HCT116 (cell line): ENCODE results near the gene CRIP1. TPM values are rescaled to one million over a fixed set of nuclear protein-coding genes. Genes with fewer than 3 reads are reported as not detected.

Experiments used
- ATAC-seq: fragments of 200-7000 bp; cut with Tn5 transposase; 2 replicates; pipeline ENCODE4 v1.9.1; 2020; ENCODE audit warnings: mild to moderate bottlenecking, moderate library complexity
- BruUV-seq: library from RNA; stranded (reverse); fragments of 400-500 nt; replicated peaks from 2 replicates; lab custom pipeline; 2021; lab: Mats Ljungman, UMichigan
- CTCF ChIA-PET: fragments of 300-600 bp; sonication (Branson Sonifier 250); formaldehyde crosslinking; loops from one replicate; lab custom pipeline; 2021; ENCODE audit warnings: antibody characterized with exemption; lab: Charles Lee
- POLR2A ChIA-PET: fragments of 300-600, 350-600 bp; sonication (Branson Sonifier 250); formaldehyde crosslinking; loops from one replicate; lab custom pipeline; 2021; ENCODE audit warnings: antibody characterized with exemption; lab: Charles Lee
- RAD21 ChIA-PET, 2 experiments: fragments of 300-600 bp; sonication (Branson Sonifier 250); formaldehyde crosslinking; loops; one replicate each; lab custom pipeline; 2023; ENCODE audit warnings: low total read pairs in 2 of 2; ENCODE audit not compliant: uncharacterized antibody in 2 of 2, unreplicated experiment in 2 of 2, low non-redundant PET in 1 of 2; lab: Charles Lee
- DNase-seq: peaks from one replicate; pipeline ENCODE4 v3.0.0-alpha.2; 2010; ENCODE audit warnings: low read depth, low spot score
- H2AFZ ChIP-seq: fragments of 200-600 bp; shearing (Covaris generic), sonication (generic); 2 replicates; pipeline ENCODE4 v1.6.1; 2017; ENCODE audit warnings: low read depth, mixed run types, mixed read lengths, antibody characterized with exemption, low read length; ENCODE audit not compliant: poor library complexity, severe bottlenecking
- H3K27ac ChIP-seq: 2 replicates; pipeline ENCODE4 v1.5.1; 2012; ENCODE audit warnings: low read depth, low read length
- H3K27me3 ChIP-seq: fragments of 200-600 bp; sonication (generic); 2 replicates; pipeline ENCODE4 v1.6.1; 2016; ENCODE audit warnings: mixed run types, low read length, mixed read lengths; ENCODE audit not compliant: insufficient read depth
- H3K36me3 ChIP-seq, 2 experiments: fragments of 200-500 bp in 1 of 2; fragments of 200-600 bp in 1 of 2; sonication (Bioruptor generic) in 1 of 2; sonication (generic) in 1 of 2; 2 replicates each; pipeline versions ENCODE4 v1.5.1 to v1.6.1; 2014 to 2016; ENCODE audit warnings: low read length in 2 of 2, inconsistent platforms in 1 of 2, mixed read lengths in 1 of 2, mixed run types in 1 of 2; ENCODE audit not compliant: insufficient read depth in 2 of 2, control insufficient read depth in 1 of 2
- H3K4me1 ChIP-seq, 2 experiments: fragments of 200-600 bp in 1 of 2; sonication (generic) in 1 of 2; 2 replicates each; pipeline versions ENCODE4 v1.5.1 to v1.6.1; 2012 to 2017; ENCODE audit warnings: low read length in 2 of 2, inconsistent platforms in 1 of 2, mild to moderate bottlenecking in 1 of 2, mixed read lengths in 1 of 2, mixed run types in 1 of 2, moderate library complexity in 1 of 2; ENCODE audit not compliant: insufficient read depth in 2 of 2, control insufficient read depth in 1 of 2
- H3K4me2 ChIP-seq: fragments of 200-600 bp; sonication (generic); 2 replicates; pipeline ENCODE4 v1.6.1; 2017; ENCODE audit warnings: mixed run types, low read length, mixed read lengths
- H3K4me3 ChIP-seq, 2 experiments: fragments of 200-600 bp in 1 of 2; sonication (generic) in 1 of 2; replicated peaks in 1 of 2; 2 replicates each; pipeline ENCODE4 v1.5.1; 2011 to 2016; ENCODE audit warnings: low read length in 2 of 2, control low read depth in 1 of 2, low read depth in 1 of 2, mild to moderate bottlenecking in 1 of 2, mixed read lengths in 1 of 2, mixed run types in 1 of 2
- H3K79me2 ChIP-seq: fragments of 200-600 bp; sonication (generic); 2 replicates; pipeline ENCODE4 v1.6.1; 2017; ENCODE audit warnings: mild to moderate bottlenecking, mixed run types, low read length, moderate library complexity, mixed read lengths; ENCODE audit not compliant: insufficient read depth
- H3K9ac ChIP-seq: fragments of 200-600 bp; sonication (generic); 2 replicates; pipeline ENCODE4 v1.6.1; 2016; ENCODE audit warnings: low read length, mixed read lengths
- H3K9me2 ChIP-seq: fragments of 200-600 bp; sonication (generic), shearing (Covaris generic); 2 replicates; pipeline ENCODE4 v1.6.1; 2017; ENCODE audit warnings: mixed run types, mild to moderate bottlenecking, moderate library complexity; ENCODE audit not compliant: insufficient read depth
- H3K9me3 ChIP-seq, 2 experiments: fragments of 200-500 bp in 1 of 2; fragments of 200-600 bp in 1 of 2; sonication (Bioruptor generic) in 1 of 2; sonication (generic) in 1 of 2; 2 replicates each; pipeline ENCODE4 v1.6.1; 2014 to 2017; ENCODE audit warnings: low read length in 2 of 2, mixed read lengths in 2 of 2, inconsistent platforms in 1 of 2, low read depth in 1 of 2, mild to moderate bottlenecking in 1 of 2, mixed run types in 1 of 2, moderate library complexity in 1 of 2; ENCODE audit not compliant: control insufficient read depth in 1 of 2, insufficient read depth in 1 of 2
- H4K20me1 ChIP-seq: fragments of 200-600 bp; sonication (generic), shearing (Covaris generic); 2 replicates; pipeline ENCODE4 v1.6.1; 2017; ENCODE audit warnings: mixed run types, mild to moderate bottlenecking, moderate library complexity; ENCODE audit not compliant: insufficient read depth
- CEBPB ChIP-seq: IDR thresholded peaks from 2 replicates; pipeline ENCODE4 v1.6.1; 2012; ENCODE audit warnings: low read depth
- CTCF ChIP-seq, 3 experiments: fragments of 200-600 bp in 1 of 3; sonication (generic) in 1 of 3; IDR thresholded peaks in 2 of 3; conservative IDR thresholded peaks in 1 of 3; 2 replicates each; pipeline ENCODE4 v1.5.1; 2012 to 2017; ENCODE audit warnings: low read depth in 2 of 3, low read length in 2 of 3, antibody characterized with exemption in 1 of 3, borderline replicate concordance in 1 of 3, control low read depth in 1 of 3, mild to moderate bottlenecking in 1 of 3, mixed read lengths in 1 of 3, mixed run types in 1 of 3, moderate library complexity in 1 of 3; ENCODE audit not compliant: insufficient read depth in 1 of 3
- ELF1 ChIP-seq: IDR thresholded peaks from 2 replicates; pipeline ENCODE4 v1.6.1; 2012; ENCODE audit warnings: low read depth, borderline replicate concordance
- EZH2 ChIP-seq: fragments of 200-600 bp; sonication (generic); IDR thresholded peaks from 2 replicates; pipeline ENCODE4 v1.6.1; 2017; ENCODE audit warnings: antibody characterized with exemption, mixed run types
- POLR2A ChIP-seq: IDR thresholded peaks from 2 replicates; pipeline ENCODE4 v1.7.0; 2011; ENCODE audit warnings: borderline replicate concordance; ENCODE audit not compliant: insufficient read depth, insufficient read length; ENCODE audit errors: extremely low read depth
- POLR2AphosphoS5 ChIP-seq: IDR thresholded peaks from 2 replicates; pipeline ENCODE4 v1.6.1; 2011; ENCODE audit warnings: mild to moderate bottlenecking, low read depth, low read length, moderate library complexity
- RAD21 ChIP-seq: IDR thresholded peaks from 2 replicates; pipeline ENCODE4 v1.6.1; 2012; ENCODE audit warnings: low read depth, mild to moderate bottlenecking
- SP1 ChIP-seq: IDR thresholded peaks from 2 replicates; pipeline ENCODE4 v1.6.1; 2012; ENCODE audit warnings: low read depth
- SRF ChIP-seq: IDR thresholded peaks from 2 replicates; pipeline ENCODE4 v1.6.1; 2012; ENCODE audit warnings: low read depth
- ZFX ChIP-seq: fragments of 450-650 bp; IDR thresholded peaks from 2 replicates; pipeline ENCODE4 v1.6.1; 2017
- ZNF274 ChIP-seq: fragments of 200-500 bp; sonication (Bioruptor generic); IDR thresholded peaks from 2 replicates; pipeline ENCODE4 v1.6.1; 2014; ENCODE audit warnings: mild to moderate bottlenecking, low read depth, low read length, inconsistent platforms
- intact Hi-C: fragments of 100-400 bp; cut with micrococcal nuclease; formaldehyde crosslinking; loops from 2 replicates; pipeline ENCODE4 v1.10.0; 2022
- total RNA-seq: library from RNA; stranded (reverse); gene quantifications from one replicate; pipeline ENCODE4 v1.2.1, GENCODE V29; 2021; ENCODE audit not compliant: unreplicated experiment
- TF ChIP-seq, protein P1 (sequence below): IDR thresholded peaks from 2 replicates; pipeline ENCODE4 v1.6.1; 2011; ENCODE audit warnings: mild to moderate bottlenecking, low read length, moderate library complexity; ENCODE audit not compliant: insufficient replicate concordance; ENCODE audit errors: extremely low read depth
- TF ChIP-seq, protein P2 (sequence below): IDR thresholded peaks from 2 replicates; pipeline ENCODE4 v1.6.1; 2012

CRIP1 gene
- total RNA-seq, 1 experiment from 2014 or later, result 260 TPM

GRCh38 chr14:105529319-105529568 is 42.6 kb downstream of the CRIP1 start:
- no peaks in the 10 kb centered on the region for H3K36me3 ChIP-seq
- intact Hi-C loops, result loop anchor here (5.0 kb wide), 1 partner anchor 37 kb away; the partner anchor contains the start of gene TEDC1
- POLR2A ChIA-PET, result no interaction called here

More at GRCh38 chr14:105529319-105529568, 42.6 kb downstream of the CRIP1 start:
- Histone ChIP-seq H3K9me3 (no peaks in the 10 kb centered on the region), H3K4me2 (no peak overlapping the region), H3K79me2 (no peaks in the 10 kb centered on the region), H3K9ac (no peak overlapping the region), H3K4me3 (no peak overlapping the region), H4K20me1 (no peaks in the 10 kb centered on the region), H3K4me1 (peaks cover 8 to 23% of the 10 kb centered on the region in 2 experiments; a peak in 3 of 4 replicates), H3K9me2 (no peaks in the 10 kb centered on the region), H3K27ac (no peak overlapping the region), H2AFZ (no peak overlapping the region), H3K27me3 (no peaks in the 10 kb centered on the region)
- no peak for TF ChIP-seq POLR2AphosphoS5
- TF ChIP-seq SRF, result no peak
- no peak for TF ChIP-seq CEBPB
- TF ChIP-seq, protein P1, sequence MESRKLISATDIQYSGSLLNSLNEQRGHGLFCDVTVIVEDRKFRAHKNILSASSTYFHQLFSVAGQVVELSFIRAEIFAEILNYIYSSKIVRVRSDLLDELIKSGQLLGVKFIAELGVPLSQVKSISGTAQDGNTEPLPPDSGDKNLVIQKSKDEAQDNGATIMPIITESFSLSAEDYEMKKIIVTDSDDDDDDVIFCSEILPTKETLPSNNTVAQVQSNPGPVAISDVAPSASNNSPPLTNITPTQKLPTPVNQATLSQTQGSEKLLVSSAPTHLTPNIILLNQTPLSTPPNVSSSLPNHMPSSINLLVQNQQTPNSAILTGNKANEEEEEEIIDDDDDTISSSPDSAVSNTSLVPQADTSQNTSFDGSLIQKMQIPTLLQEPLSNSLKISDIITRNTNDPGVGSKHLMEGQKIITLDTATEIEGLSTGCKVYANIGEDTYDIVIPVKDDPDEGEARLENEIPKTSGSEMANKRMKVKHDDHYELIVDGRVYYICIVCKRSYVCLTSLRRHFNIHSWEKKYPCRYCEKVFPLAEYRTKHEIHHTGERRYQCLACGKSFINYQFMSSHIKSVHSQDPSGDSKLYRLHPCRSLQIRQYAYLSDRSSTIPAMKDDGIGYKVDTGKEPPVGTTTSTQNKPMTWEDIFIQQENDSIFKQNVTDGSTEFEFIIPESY, result no peak
- TF ChIP-seq ELF1, result no peak
- TF ChIP-seq RAD21, result no peak
- TF ChIP-seq ZNF274, result no peak
- TF ChIP-seq ZFX, result no peak
- TF ChIP-seq SP1, result no peak
- no peak for TF ChIP-seq EZH2
- TF ChIP-seq, protein P2, sequence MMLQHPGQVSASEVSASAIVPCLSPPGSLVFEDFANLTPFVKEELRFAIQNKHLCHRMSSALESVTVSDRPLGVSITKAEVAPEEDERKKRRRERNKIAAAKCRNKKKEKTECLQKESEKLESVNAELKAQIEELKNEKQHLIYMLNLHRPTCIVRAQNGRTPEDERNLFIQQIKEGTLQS, result no peak
- no peak for TF ChIP-seq CTCF (IDR thresholded peaks at IDR 0.05 in 2 of 3, conservative IDR thresholded peaks at IDR 0.05 in 1 of 3; ENCODE audit: borderline replicate concordance in 1 of 3, insufficient read depth in 1 of 3, low read depth in 2 of 3, low read length in 2 of 3)
- TF ChIP-seq POLR2A, result no peak
- RAD21 ChIA-PET, result no interaction called here
- ATAC-seq, result no peak
- CTCF ChIA-PET, result interaction anchor here (1.6 kb wide), 1 partner anchor 40 kb away, joined by 11 read pairs; no protein-coding TSS in a partner anchor
- DNase-seq, result no peak
- BruUV-seq, result no TSS peak
